GM12891 (cell line): Measurements from ENCODE around the gene VCL.

Source experiments
- POLR2A ChIP-seq: IDR thresholded peaks from 2 replicates; pipeline ENCODE4 v1.6.1; 2011; ENCODE audit warnings: low read depth, low read length, control low read depth
- POLR2AphosphoS5 ChIP-seq: IDR thresholded peaks from 2 replicates; pipeline ENCODE4 v1.6.1; 2011; ENCODE audit warnings: low read depth, low read length, control low read depth

DNA sequence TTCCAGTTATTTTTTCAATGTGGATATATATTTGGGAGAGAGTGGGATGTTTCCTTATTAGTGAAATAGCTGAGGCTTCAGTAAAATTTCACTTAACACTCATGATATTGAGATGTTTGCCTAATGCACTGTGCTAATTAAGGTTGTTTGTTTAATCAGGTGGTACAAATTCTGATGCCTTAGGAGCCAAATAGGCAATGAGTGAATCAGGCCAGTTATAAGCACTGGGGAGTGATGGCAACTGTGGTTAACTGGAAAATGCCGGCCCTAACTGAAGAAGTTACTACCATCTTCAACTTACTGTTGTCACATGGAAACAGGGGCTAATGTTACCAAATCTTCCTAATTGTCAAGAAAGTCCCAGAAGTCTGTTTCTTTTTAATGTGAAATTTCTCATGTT is 32.0 kb downstream of the VCL start:
- no peak for TF ChIP-seq POLR2A
- TF ChIP-seq POLR2AphosphoS5: no peak
